Stomach (tissue), 9 donors: ENCODE results near the gene UMOD. TPM values are rescaled to one million over a fixed set of nuclear protein-coding genes. Genes with fewer than 3 reads are reported as not detected.
A peak's percentile ranks its signal among the peaks of the same experiment; 100 is the strongest.

Source experiments
- DNase-seq, 2 donors: peaks; one replicate each; pipeline versions ENCODE4 v3.0.0 to v3.0.0-alpha.2; 2013 to 2019
- H3K27ac ChIP-seq, 5 donors: fragments of 200-600 bp in 4 of 5; sonication (generic) in 4 of 5; one replicate each; pipeline ENCODE4 v1.5.1; 2013 to 2019; ENCODE audit warnings: mild to moderate bottlenecking in 1 of 5, moderate library complexity in 1 of 5
- H3K27me3 ChIP-seq, 3 donors: fragments of 200-600 bp; sonication (generic); one replicate each; pipeline ENCODE4 v1.5.1; 2017 to 2019; ENCODE audit warnings: mixed run types in 1 of 3
- H3K36me3 ChIP-seq, 4 donors: fragments of 200-600 bp; sonication (generic); 1 replicate in 3 of 4; 2 replicates in 1 of 4; pipeline ENCODE4 v1.5.1; 2016 to 2019
- H3K4me1 ChIP-seq, 4 donors: fragments of 200-600 bp; sonication (generic); one replicate each; pipeline ENCODE4 v1.5.1; 2016 to 2019
- H3K4me3 ChIP-seq, 4 donors: fragments of 200-600 bp; sonication (generic) in 3 of 4; one replicate each; pipeline ENCODE4 v1.5.1; 2016 to 2019; ENCODE audit warnings: mild to moderate bottlenecking in 1 of 4
- H3K9me3 ChIP-seq, 4 donors: fragments of 200-600 bp; sonication (generic); one replicate each; pipeline ENCODE4 v1.5.1; 2016 to 2019
- EP300 ChIP-seq: sonication (generic); formaldehyde crosslinking; IDR thresholded peaks from one replicate; pipeline ENCODE4 v1.6.1; 2017; ENCODE audit warnings: antibody characterized with exemption
- POLR2A ChIP-seq, 4 donors: fragments of 450-650 bp; IDR thresholded peaks; one replicate each; pipeline ENCODE4 v1.6.1; 2016; ENCODE audit warnings: antibody characterized with exemption in 4 of 4, control low read depth in 2 of 4, mild to moderate bottlenecking in 1 of 4, moderate library complexity in 1 of 4
- POLR2AphosphoS5 ChIP-seq, 3 donors: sonication (generic); formaldehyde crosslinking; IDR thresholded peaks; one replicate each; pipeline ENCODE4 v1.6.1; 2016; ENCODE audit warnings: antibody characterized with exemption in 3 of 3
- WGBS, 5 donors: extraction: QIAGEN DNeasy Blood & Tissue Kit in 3 of 5; methylation state at CpG; one replicate each; pipeline versions ENCODE4 v1.1.5 to v1.1.7; 2013 to 2018; 5-methylcytosine and 5-hydroxymethylcytosine counted together
- intact Hi-C: fragments of 100-400 bp; cut with DNase I; formaldehyde crosslinking; loops from one replicate; pipeline ENCODE4 v1.15.1; 2023; ENCODE audit warnings: low total_unique reads
- polyA plus RNA-seq, 3 donors: library from polyadenylated mRNA; stranded (reverse); fragments of 200-250 nt; gene quantifications; one replicate each; pipeline ENCODE4 v1.2.3, GENCODE V29; 2013
- total RNA-seq, 5 donors: library from RNA; depleted of rRNA; stranded (reverse); fragments of >200 nt; gene quantifications; one replicate each; pipeline versions ENCODE4 v1.1.0 to v1.2.3, GENCODE V29; 2014 to 2016
- TF ChIP-seq, protein P1 (sequence below), 7 experiments: fragments of 450-650 bp in 4 of 7; fragments of 200-600 bp in 3 of 7; sonication (generic) in 3 of 7; IDR thresholded peaks; one replicate each; pipeline ENCODE4 v1.5.1; 2016 to 2019; ENCODE audit warnings: antibody characterized with exemption in 7 of 7, control low read depth in 2 of 7, mild to moderate bottlenecking in 1 of 7
- donor health status: healthy with polysubstance abuse.
- donor health status: Bipolar disorder and iron deficiency.
- donor health status: healthy.

UMOD gene
- total and polyA plus RNA-seq, 8 donors = 0.25 to 3.0 (median 0.53) TPM; not detected in 3

DNA sequence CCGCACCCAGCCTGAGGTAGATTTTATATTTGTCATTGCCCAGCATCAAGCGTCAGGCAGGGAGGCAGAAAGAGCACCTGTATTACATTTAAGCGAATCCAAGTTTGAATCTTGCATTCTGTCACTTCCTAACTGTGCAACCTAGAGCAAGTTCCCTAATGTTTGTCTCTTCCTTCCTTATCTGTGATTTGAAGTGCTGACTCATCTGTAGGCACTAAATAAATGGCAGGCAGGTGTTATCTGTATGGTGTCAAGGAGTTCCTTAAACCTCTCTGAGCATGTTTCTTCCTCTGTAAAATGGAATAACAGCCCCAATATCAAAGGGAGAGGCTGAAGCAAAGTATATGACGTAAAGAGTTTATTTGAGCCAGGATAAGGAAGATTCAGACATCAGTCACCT lies 49.5 kb downstream of the UMOD start:
- Histone ChIP-seq H3K4me1 (peaks cover 0 to 3% (median 0%) of the 10 kb centered on the region in 4 donors), H3K27ac (no peak overlapping the region), H3K9me3 (no peaks in the 10 kb centered on the region), H3K4me3 (no peak overlapping the region), H3K36me3 (no peaks in the 10 kb centered on the region), H3K27me3 (peaks cover 0 to 3% (median 0%) of the 10 kb centered on the region in 3 donors)
- no peak for DNase-seq
- TF ChIP-seq POLR2AphosphoS5 (IDR thresholded peaks at IDR 0.05) (no peak), EP300 (no peak), POLR2A (IDR thresholded peaks at IDR 0.05) (no peak)
- TF ChIP-seq, protein P1, sequence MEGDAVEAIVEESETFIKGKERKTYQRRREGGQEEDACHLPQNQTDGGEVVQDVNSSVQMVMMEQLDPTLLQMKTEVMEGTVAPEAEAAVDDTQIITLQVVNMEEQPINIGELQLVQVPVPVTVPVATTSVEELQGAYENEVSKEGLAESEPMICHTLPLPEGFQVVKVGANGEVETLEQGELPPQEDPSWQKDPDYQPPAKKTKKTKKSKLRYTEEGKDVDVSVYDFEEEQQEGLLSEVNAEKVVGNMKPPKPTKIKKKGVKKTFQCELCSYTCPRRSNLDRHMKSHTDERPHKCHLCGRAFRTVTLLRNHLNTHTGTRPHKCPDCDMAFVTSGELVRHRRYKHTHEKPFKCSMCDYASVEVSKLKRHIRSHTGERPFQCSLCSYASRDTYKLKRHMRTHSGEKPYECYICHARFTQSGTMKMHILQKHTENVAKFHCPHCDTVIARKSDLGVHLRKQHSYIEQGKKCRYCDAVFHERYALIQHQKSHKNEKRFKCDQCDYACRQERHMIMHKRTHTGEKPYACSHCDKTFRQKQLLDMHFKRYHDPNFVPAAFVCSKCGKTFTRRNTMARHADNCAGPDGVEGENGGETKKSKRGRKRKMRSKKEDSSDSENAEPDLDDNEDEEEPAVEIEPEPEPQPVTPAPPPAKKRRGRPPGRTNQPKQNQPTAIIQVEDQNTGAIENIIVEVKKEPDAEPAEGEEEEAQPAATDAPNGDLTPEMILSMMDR (IDR thresholded peaks at IDR 0.05) = no peak
- intact Hi-C loops = no loop called here
- WGBS, 5 donors = 52 to 57% (median 55%) methylated on average over 4 of the region's 4 CpGs

DNA sequence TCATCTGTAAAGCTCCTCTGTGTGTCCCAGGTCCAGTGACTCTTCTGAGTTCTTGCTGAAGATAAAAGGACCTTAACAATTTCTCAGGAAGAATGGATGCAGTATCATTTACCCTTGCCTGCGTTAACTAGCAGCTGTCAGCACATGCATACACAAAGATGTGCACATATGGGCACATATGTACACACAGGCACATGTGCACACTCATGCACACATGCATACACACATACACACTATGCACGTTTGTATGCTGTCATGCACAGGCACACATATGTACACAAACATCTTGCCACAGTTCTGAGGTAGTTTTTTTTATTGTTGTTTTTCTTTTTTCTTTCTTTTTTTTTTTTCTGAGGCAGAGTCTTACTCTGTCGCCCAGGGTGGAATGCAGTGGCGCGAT lies 50.1 kb downstream of the UMOD start:
- no peak overlapping the region for H3K4me3 ChIP-seq
- TF ChIP-seq, protein P1 (IDR thresholded peaks at IDR 0.05) = no peak
- TF ChIP-seq EP300 = no peak
- TF ChIP-seq POLR2AphosphoS5 (IDR thresholded peaks at IDR 0.05) = no peak
- no peak for TF ChIP-seq POLR2A (IDR thresholded peaks at IDR 0.05)
- peaks cover 0 to 3% (median 0%) of the 10 kb centered on the region in 4 donors for H3K4me1 ChIP-seq
- no peaks in the 10 kb centered on the region for H3K36me3 ChIP-seq
- no peaks in the 10 kb centered on the region for H3K9me3 ChIP-seq
- DNase-seq = no peak
- no peak overlapping the region for H3K27ac ChIP-seq
- WGBS, 5 donors = 68 to 78% (median 71%) methylated on average over 5 of the region's 5 CpGs
- intact Hi-C loops = no loop called here
- peaks cover 0 to 3% (median 0%) of the 10 kb centered on the region in 3 donors for H3K27me3 ChIP-seq

DNA sequence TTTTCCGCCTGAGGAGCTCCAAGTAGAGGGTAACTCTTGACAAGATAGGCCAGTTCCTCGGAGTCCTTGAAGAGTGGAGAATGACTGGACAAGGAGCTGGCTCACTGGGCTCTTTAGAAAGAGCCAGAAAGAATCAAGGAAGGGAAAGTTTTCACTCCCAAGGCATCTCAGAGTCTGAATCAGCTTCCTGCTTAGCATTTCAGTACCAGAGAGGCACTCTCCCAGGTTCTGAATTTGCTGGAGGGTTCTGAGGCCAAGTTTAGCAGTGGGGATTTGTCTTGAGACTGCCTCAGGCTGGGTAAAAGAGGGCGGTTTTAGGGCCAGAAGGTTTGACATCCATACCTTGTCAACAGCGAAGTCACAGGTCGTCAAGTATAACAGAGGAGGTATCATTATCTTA lies 50.7 kb downstream of the UMOD start:
- intact Hi-C loops = no loop called here
- Histone ChIP-seq H3K4me3 (no peak overlapping the region), H3K27me3 (peaks cover 0 to 3% (median 0%) of the 10 kb centered on the region in 3 donors), H3K36me3 (no peaks in the 10 kb centered on the region), H3K27ac (no peak overlapping the region), H3K4me1 (peaks cover 0 to 3% (median 0%) of the 10 kb centered on the region in 4 donors), H3K9me3 (no peaks in the 10 kb centered on the region)
- 59 to 66% (median 65%) methylated on average over 5 of the region's 5 CpGs for WGBS, 5 donors
- DNase-seq = no peak
- no peak for TF ChIP-seq POLR2A (IDR thresholded peaks at IDR 0.05)
- TF ChIP-seq EP300 = no peak
- TF ChIP-seq POLR2AphosphoS5 (IDR thresholded peaks at IDR 0.05) = no peak
- TF ChIP-seq, protein P1 (IDR thresholded peaks at IDR 0.05) = no peak

DNA sequence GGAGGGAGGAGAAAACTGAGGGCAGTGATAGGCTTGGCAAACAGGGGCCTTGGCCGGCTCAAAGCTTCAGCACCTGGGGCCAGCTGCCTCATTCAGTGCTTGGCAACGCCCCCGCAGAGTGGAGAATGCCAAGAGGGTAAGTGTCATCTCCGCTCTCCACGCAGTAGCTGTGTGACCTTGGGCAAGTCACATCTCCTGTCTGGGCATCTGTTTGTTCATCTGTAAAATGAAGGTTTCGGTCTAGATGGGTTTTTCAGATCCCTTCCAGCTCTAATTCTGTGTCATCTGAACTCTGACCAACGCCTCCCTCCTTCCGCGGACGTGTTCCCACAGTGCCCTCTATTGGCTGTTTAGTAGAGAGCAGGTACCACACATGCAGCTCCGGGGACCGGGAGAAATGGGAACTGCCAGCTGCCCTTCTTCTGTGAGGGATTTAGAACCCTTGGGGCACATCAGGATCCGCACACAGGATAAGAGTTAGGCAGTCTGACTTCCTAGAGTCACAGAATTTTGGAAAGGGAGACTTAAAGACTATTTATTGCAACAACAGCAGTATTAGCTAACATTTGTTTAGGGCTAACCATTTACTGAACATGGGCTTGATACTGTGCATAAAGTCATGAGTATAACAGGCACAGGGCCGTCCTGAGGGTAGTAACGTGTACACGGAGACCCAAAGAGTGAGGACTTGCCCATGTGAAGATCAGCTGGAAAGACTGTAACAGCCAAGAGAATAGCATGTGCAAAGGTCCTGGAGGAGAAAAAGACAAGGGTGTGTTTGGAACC lies 52.0 kb downstream of the UMOD start:
- DNase-seq = peak; percentile 69 to 82
- peaks cover 0 to 3% (median 0%) of the 10 kb centered on the region in 3 donors for H3K27me3 ChIP-seq
- intact Hi-C loops = no loop called here
- peaks cover 0 to 3% (median 0%) of the 10 kb centered on the region in 4 donors for H3K4me1 ChIP-seq
- no peak for TF ChIP-seq POLR2A (IDR thresholded peaks at IDR 0.05)
- no peak for TF ChIP-seq EP300
- TF ChIP-seq POLR2AphosphoS5 (IDR thresholded peaks at IDR 0.05) = no peak
- TF ChIP-seq, protein P1 (IDR thresholded peaks at IDR 0.05) = peak in 5 of 7 experiments; percentile 29 to 63 (median 49)
- no peak overlapping the region for H3K27ac ChIP-seq
- WGBS, 5 donors = 13 to 25% (median 17%) methylated on average over 15 to 16 of the region's 16 CpGs
- no peak overlapping the region for H3K4me3 ChIP-seq
- H3K9me3 ChIP-seq = no peaks in the 10 kb centered on the region
- no peaks in the 10 kb centered on the region for H3K36me3 ChIP-seq
